OCI-LY1 (cell line): ENCODE data around the gene TSPOAP1.

ENCODE experiments used
- CTCF ChIP-seq: fragments of 200-600 bp; sonication (generic), shearing (Covaris generic); IDR thresholded peaks from 2 replicates; pipeline ENCODE4 v1.5.1; 2017; ENCODE audit warnings: mild to moderate bottlenecking, antibody characterized with exemption, low read length, moderate library complexity, mixed read lengths
- EZH2 ChIP-seq: fragments of 200-600 bp; sonication (generic), shearing (Covaris generic); IDR thresholded peaks from 2 replicates; pipeline ENCODE4 v1.8.0; 2017; ENCODE audit warnings: borderline replicate concordance, mixed run types, mild to moderate bottlenecking, antibody characterized with exemption, low read length, moderate library complexity, mixed read lengths

GRCh38 chr17:58308985-58309917 is 19.3 kb downstream of the TSPOAP1 start:
- TF ChIP-seq CTCF (no peak), EZH2 (no peak)
